IPS-20b (cell line): ENCODE measurements around the gene CTNND2.

Source experiments
- H3K27ac ChIP-seq: one replicate; pipeline ENCODE4 v1.5.1; 2013; ENCODE audit warnings: low read length
- H3K27me3 ChIP-seq: 2 replicates; pipeline ENCODE4 v1.6.1; 2013; ENCODE audit warnings: mild to moderate bottlenecking, low read length, inconsistent platforms; ENCODE audit not compliant: insufficient read depth
- H3K36me3 ChIP-seq: 2 replicates; pipeline ENCODE4 v1.6.1; 2013; ENCODE audit warnings: low read depth, mild to moderate bottlenecking, inconsistent platforms, low read length, moderate library complexity; ENCODE audit not compliant: insufficient read depth
- H3K4me1 ChIP-seq: 2 replicates; pipeline ENCODE4 v1.6.1; 2013; ENCODE audit warnings: mild to moderate bottlenecking, control low read depth, inconsistent platforms, low read length, moderate library complexity; ENCODE audit not compliant: insufficient read depth
- H3K4me3 ChIP-seq: 2 replicates; pipeline ENCODE4 v1.5.1; 2013; ENCODE audit warnings: mild to moderate bottlenecking, low read length, inconsistent platforms
- H3K9ac ChIP-seq: 2 replicates; pipeline ENCODE4 v1.6.1; 2013; ENCODE audit warnings: low read depth, mild to moderate bottlenecking, inconsistent platforms, low read length, moderate library complexity
- H3K9me3 ChIP-seq: 2 replicates; pipeline ENCODE4 v1.6.1; 2013; ENCODE audit warnings: mild to moderate bottlenecking, low read depth, low read length, inconsistent platforms; ENCODE audit not compliant: insufficient read depth

CTNND2 gene

GRCh38 chr5:11510889-11511288, 393.4 kb downstream of the CTNND2 start:
- Histone ChIP-seq H3K27ac (no peak overlapping the region), H3K4me1 (peaks cover 14% of the 10 kb centered on the region; the same call in 1 of the 2 replicates), H3K9ac (no peak overlapping the region), H3K36me3 (no peaks in the 10 kb centered on the region), H3K4me3 (no peak overlapping the region), H3K27me3 (no peaks in the 10 kb centered on the region), H3K9me3 (no peaks in the 10 kb centered on the region)

- Histone ChIP-seq H3K9me3 (no peaks in the 10 kb centered on the region), H3K4me3 (no peak overlapping the region), H3K27ac (no peak overlapping the region), H3K9ac (no peak overlapping the region), H3K27me3 (no peaks in the 10 kb centered on the region), H3K36me3 (no peaks in the 10 kb centered on the region), H3K4me1 (peaks cover 14% of the 10 kb centered on the region; the same call in 1 of the 2 replicates)
These were observed 394.5 kb downstream of the CTNND2 start for GRCh38 chr5:11509793-11510192.

- Histone ChIP-seq H3K27me3 (no peaks in the 10 kb centered on the region), H3K9me3 (no peaks in the 10 kb centered on the region), H3K4me3 (no peak overlapping the region), H3K36me3 (no peaks in the 10 kb centered on the region), H3K27ac (no peak overlapping the region), H3K4me1 (peaks cover 13% of the 10 kb centered on the region; the same call in 1 of the 2 replicates), H3K9ac (no peak overlapping the region)
These were observed 396.9 kb downstream of the CTNND2 start for GRCh38 chr5:11507156-11507910.

GRCh38 chr5:11504886-11505193, 399.4 kb downstream of the CTNND2 start:
- Histone ChIP-seq H3K4me1 (peaks cover 6% of the 10 kb centered on the region; the same call in 1 of the 2 replicates), H3K4me3 (no peak overlapping the region), H3K27me3 (no peaks in the 10 kb centered on the region), H3K27ac (no peak overlapping the region), H3K36me3 (no peaks in the 10 kb centered on the region), H3K9me3 (no peaks in the 10 kb centered on the region), H3K9ac (no peak overlapping the region)

GRCh38 chr5:11504065-11504885, 400.0 kb downstream of the CTNND2 start:
- no peak overlapping the region for H3K27ac ChIP-seq
- H3K9me3 ChIP-seq = no peaks in the 10 kb centered on the region
- no peaks in the 10 kb centered on the region for H3K27me3 ChIP-seq
- no peak overlapping the region for H3K4me3 ChIP-seq
- H3K9ac ChIP-seq = no peak overlapping the region
- H3K4me1 ChIP-seq = peaks cover 6% of the 10 kb centered on the region; the same call in 1 of the 2 replicates
- H3K36me3 ChIP-seq = no peaks in the 10 kb centered on the region

GRCh38 chr5:11502783-11503182, 401.5 kb downstream of the CTNND2 start:
- Histone ChIP-seq H3K27me3 (no peaks in the 10 kb centered on the region), H3K9me3 (no peaks in the 10 kb centered on the region), H3K4me1 (peaks cover 6% of the 10 kb centered on the region; the same call in 1 of the 2 replicates), H3K36me3 (no peaks in the 10 kb centered on the region), H3K27ac (no peak overlapping the region), H3K9ac (no peak overlapping the region), H3K4me3 (no peak overlapping the region)

- H3K36me3 ChIP-seq = no peaks in the 10 kb centered on the region
- H3K9me3 ChIP-seq = no peaks in the 10 kb centered on the region
- no peak overlapping the region for H3K4me3 ChIP-seq
- no peak overlapping the region for H3K27ac ChIP-seq
- no peaks in the 10 kb centered on the region for H3K4me1 ChIP-seq
- H3K9ac ChIP-seq = no peak overlapping the region
- H3K27me3 ChIP-seq = no peaks in the 10 kb centered on the region
These were observed 406.6 kb downstream of the CTNND2 start for GRCh38 chr5:11497651-11498050.

GRCh38 chr5:11496137-11496719, 408.0 kb downstream of the CTNND2 start:
- H3K36me3 ChIP-seq = no peaks in the 10 kb centered on the region
- H3K27me3 ChIP-seq = no peaks in the 10 kb centered on the region
- H3K4me3 ChIP-seq = no peak overlapping the region
- H3K27ac ChIP-seq = no peak overlapping the region
- H3K9ac ChIP-seq = no peak overlapping the region
- no peaks in the 10 kb centered on the region for H3K4me1 ChIP-seq
- H3K9me3 ChIP-seq = no peaks in the 10 kb centered on the region

- H3K4me1 ChIP-seq = no peaks in the 10 kb centered on the region
- no peaks in the 10 kb centered on the region for H3K9me3 ChIP-seq
- no peaks in the 10 kb centered on the region for H3K36me3 ChIP-seq
- no peaks in the 10 kb centered on the region for H3K27me3 ChIP-seq
- H3K27ac ChIP-seq = no peak overlapping the region
- H3K9ac ChIP-seq = no peak overlapping the region
- H3K4me3 ChIP-seq = no peak overlapping the region
These were observed 409.9 kb downstream of the CTNND2 start for GRCh38 chr5:11494340-11494739.

GRCh38 chr5:11491404-11492075, 412.7 kb downstream of the CTNND2 start:
- Histone ChIP-seq H3K9me3 (0 out of 2 replicates have a peak, but pooled peaks cover 3% of the 10 kb centered on the region), H3K9ac (no peak overlapping the region), H3K4me3 (no peak overlapping the region), H3K27me3 (no peaks in the 10 kb centered on the region), H3K4me1 (no peaks in the 10 kb centered on the region), H3K36me3 (no peaks in the 10 kb centered on the region), H3K27ac (no peak overlapping the region)

GRCh38 chr5:11483630-11484029, 420.6 kb downstream of the CTNND2 start:
- Histone ChIP-seq H3K4me1 (no peaks in the 10 kb centered on the region), H3K27me3 (no peaks in the 10 kb centered on the region), H3K27ac (no peak overlapping the region), H3K9ac (no peak overlapping the region), H3K4me3 (no peak overlapping the region), H3K9me3 (0 out of 2 replicates have a peak, but pooled peaks cover under 1% of the 10 kb centered on the region), H3K36me3 (no peaks in the 10 kb centered on the region)
